Right lung (tissue), 5 donors: ENCODE data around the gene ZNF300. TPM values are rescaled to one million over a fixed set of nuclear protein-coding genes. Genes with fewer than 3 reads are reported as not detected.
"Not testable (repeated sequence)": the region's sequence is repeated elsewhere in the genome, so short reads cannot be mapped to it uniquely, and the experiment has no call there.

Experiments
- DNase-seq, 2 donors: peaks; one replicate each; pipeline ENCODE4 v3.0.0-alpha.2; 2013
- polyA plus RNA-seq, 5 donors: library from polyadenylated mRNA; unstranded; fragments of 120-200 nt; gene quantifications; one replicate each; pipeline versions ENCODE4 v1.2.1 to v1.2.3, GENCODE V29; 2013; ENCODE audit warnings: inconsistent platforms in 1 of 5, low replicate concordance in 1 of 5; ENCODE audit not compliant: insufficient read length in 5 of 5, insufficient read depth in 1 of 5

ZNF300 gene
- polyA plus RNA-seq, 5 donors: 21.0 to 47.3 (median 33.3) TPM

GRCh38 chr5:150846654-150847333 lies 58.0 kb downstream of the ZNF300 start:
- DNase-seq: peak; percentile 60 to 70

DNA sequence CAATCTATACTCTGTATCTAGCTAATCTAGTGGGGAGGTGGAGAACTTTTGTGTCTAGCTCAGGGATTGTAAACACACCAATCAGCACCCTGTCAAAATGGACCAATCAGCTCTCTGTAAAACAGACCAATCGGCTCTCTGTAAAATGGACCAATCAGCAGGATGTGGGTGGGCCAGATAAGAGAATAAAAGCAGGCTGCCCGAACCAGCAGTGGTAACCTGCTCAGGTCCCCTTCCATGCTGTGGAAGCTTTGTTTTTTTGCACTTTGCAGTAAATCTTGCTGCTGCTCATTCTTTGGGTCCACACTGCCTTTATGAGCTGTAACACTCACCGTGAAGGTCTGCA lies 58.5 kb downstream of the ZNF300 start, which contains the start of gene IRGM:
IRGM (plus strand) TSS at position 214 of the 346 bp plus-strand sequence. CDS start 1,603 bp downstream, outside the sequence.
- not testable (repeated sequence) for DNase-seq

GRCh38 chr5:150845185-150845859 lies 59.5 kb downstream of the ZNF300 start:
- DNase-seq: not testable (repeated sequence)

Other genes starting within 250 kb of the ZNF300 start
- 10 to 100 TPM in 3 of 5 donors, 1 to 10 TPM in 2; 9.7 to 13.3 (median 11.2) TPM for gene MYOZ3, start 243.7 kb downstream of the ZNF300 start, polyA plus RNA-seq
- gene RBM22, start 203.9 kb downstream of the ZNF300 start, polyA plus RNA-seq: 10 to 100 TPM; 68.0 to 84.3 (median 75.9) TPM
- gene DCTN4, start 146.0 kb downstream of the ZNF300 start, polyA plus RNA-seq: 10 to 100 TPM; 53.1 to 73.5 (median 69.4) TPM
- gene SMIM3, start 126.2 kb downstream of the ZNF300 start, polyA plus RNA-seq: 10 to 100 TPM; 13.8 to 19.8 (median 16.9) TPM
- gene IRGM, start 58.5 kb downstream of the ZNF300 start, polyA plus RNA-seq: 1 to 10 TPM in 3 of 5 donors, under 1 TPM in 2; 0.33 to 1.2 (median 1.0) TPM
- gene GPX3, start 115.6 kb upstream of the ZNF300 start, polyA plus RNA-seq: 100 to 1,000 TPM in 1 of 5 donors, 10 to 100 TPM in 4; 33.8 to 140 (median 60.3) TPM
- gene TNIP1, start 176.1 kb upstream of the ZNF300 start, polyA plus RNA-seq: 10 to 100 TPM; 53.9 to 84.8 (median 79.3) TPM